ENCODE results near the gene SFT2D3. TPM values are rescaled to one million over a fixed set of nuclear protein-coding genes. Genes with fewer than 3 reads are reported as not detected.

The SFT2D3 gene
- total RNA-seq, 2 donors from 2014 or later, result 3.8 to 5.9 TPM

DNA sequence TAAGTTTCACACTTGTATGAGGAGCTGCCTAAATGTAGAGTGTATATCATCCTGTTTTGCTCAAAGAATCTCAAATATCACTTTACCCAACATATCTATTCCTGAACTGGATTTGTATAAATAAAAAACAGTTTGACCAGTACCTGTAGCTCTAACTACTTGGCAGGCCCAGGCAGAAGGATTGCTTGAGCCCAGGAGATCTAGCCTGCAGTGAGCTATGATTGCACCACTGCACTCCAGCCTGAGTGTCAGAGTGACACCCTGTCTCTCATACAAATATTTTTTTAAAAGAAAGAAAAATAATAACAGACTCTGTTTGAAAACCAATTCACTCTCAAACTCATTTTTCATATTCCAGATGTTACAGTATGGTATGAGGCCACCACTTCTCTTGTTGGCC is 18.2 kb upstream of the SFT2D3 start:
- H3K4me3 ChIP-seq, result no peak overlapping the region
- H3K4me1 ChIP-seq, result peaks cover 0 to 48% of the 10 kb centered on the region in 2 donors
- DNase-seq (ENCODE audit: low spot score), result peak; percentile 59
- TF ChIP-seq, protein P1, sequence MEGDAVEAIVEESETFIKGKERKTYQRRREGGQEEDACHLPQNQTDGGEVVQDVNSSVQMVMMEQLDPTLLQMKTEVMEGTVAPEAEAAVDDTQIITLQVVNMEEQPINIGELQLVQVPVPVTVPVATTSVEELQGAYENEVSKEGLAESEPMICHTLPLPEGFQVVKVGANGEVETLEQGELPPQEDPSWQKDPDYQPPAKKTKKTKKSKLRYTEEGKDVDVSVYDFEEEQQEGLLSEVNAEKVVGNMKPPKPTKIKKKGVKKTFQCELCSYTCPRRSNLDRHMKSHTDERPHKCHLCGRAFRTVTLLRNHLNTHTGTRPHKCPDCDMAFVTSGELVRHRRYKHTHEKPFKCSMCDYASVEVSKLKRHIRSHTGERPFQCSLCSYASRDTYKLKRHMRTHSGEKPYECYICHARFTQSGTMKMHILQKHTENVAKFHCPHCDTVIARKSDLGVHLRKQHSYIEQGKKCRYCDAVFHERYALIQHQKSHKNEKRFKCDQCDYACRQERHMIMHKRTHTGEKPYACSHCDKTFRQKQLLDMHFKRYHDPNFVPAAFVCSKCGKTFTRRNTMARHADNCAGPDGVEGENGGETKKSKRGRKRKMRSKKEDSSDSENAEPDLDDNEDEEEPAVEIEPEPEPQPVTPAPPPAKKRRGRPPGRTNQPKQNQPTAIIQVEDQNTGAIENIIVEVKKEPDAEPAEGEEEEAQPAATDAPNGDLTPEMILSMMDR (IDR thresholded peaks at IDR 0.05), result no peak
- H3K27me3 ChIP-seq, result no peaks in the 10 kb centered on the region
- no peaks in the 10 kb centered on the region for H3K9me3 ChIP-seq
- H3K27ac ChIP-seq, result no peak overlapping the region
- no peaks in the 10 kb centered on the region for H3K36me3 ChIP-seq

- peak overlapping the region in 1 of 2 donors; percentile 30 for H3K27ac ChIP-seq
- peaks cover 0 to 48% of the 10 kb centered on the region in 2 donors for H3K4me1 ChIP-seq
- H3K4me3 ChIP-seq, result no peak overlapping the region
- DNase-seq (ENCODE audit: low spot score), result peak; percentile 56
- no peaks in the 10 kb centered on the region for H3K9me3 ChIP-seq
- TF ChIP-seq, protein P1 (IDR thresholded peaks at IDR 0.05), result no peak
- H3K27me3 ChIP-seq, result no peaks in the 10 kb centered on the region
- H3K36me3 ChIP-seq, result no peaks in the 10 kb centered on the region
These were observed 17.5 kb upstream of the SFT2D3 start for GRCh38 chr2:127683757-127684156.

- Histone ChIP-seq H3K9me3 (no peaks in the 10 kb centered on the region), H3K27me3 (no peaks in the 10 kb centered on the region), H3K4me3 (no peak overlapping the region), H3K4me1 (peaks cover 0 to 45% of the 10 kb centered on the region in 2 donors), H3K36me3 (no peaks in the 10 kb centered on the region), H3K27ac (peak overlapping the region; percentile 32 to 44)
- peak; percentile 55 for DNase-seq (ENCODE audit: low spot score)
- TF ChIP-seq, protein P1 (IDR thresholded peaks at IDR 0.05), result no peak
These were observed 15.8 kb upstream of the SFT2D3 start for GRCh38 chr2:127685410-127686080.

DNA sequence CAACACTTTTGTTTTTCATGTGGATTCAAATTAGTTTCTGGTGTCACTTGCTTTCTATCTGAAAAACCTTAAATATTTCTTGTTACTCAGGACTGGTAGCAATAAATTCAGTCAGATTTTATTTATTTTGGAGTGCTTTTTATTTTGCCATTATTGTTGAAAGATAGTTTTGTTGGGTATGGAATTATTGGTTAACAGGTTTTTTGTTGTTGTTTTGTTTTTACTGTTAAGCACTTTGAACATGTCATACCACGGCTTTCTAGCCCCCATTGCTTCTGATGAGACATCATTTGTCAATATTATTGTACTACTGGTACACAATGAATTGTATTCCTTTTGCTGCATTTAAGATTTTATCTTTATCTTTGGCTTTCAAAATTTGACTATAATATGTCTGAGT is 12.9 kb upstream of the SFT2D3 start:
- no peak overlapping the region for H3K27ac ChIP-seq
- no peak overlapping the region for H3K4me3 ChIP-seq
- no peak for DNase-seq (ENCODE audit: low spot score)
- no peaks in the 10 kb centered on the region for H3K36me3 ChIP-seq
- no peaks in the 10 kb centered on the region for H3K27me3 ChIP-seq
- peaks cover 0 to 18% of the 10 kb centered on the region in 2 donors for H3K4me1 ChIP-seq
- TF ChIP-seq, protein P1 (IDR thresholded peaks at IDR 0.05), result no peak
- peaks cover 0 to 6% of the 10 kb centered on the region in 2 donors for H3K9me3 ChIP-seq

DNA sequence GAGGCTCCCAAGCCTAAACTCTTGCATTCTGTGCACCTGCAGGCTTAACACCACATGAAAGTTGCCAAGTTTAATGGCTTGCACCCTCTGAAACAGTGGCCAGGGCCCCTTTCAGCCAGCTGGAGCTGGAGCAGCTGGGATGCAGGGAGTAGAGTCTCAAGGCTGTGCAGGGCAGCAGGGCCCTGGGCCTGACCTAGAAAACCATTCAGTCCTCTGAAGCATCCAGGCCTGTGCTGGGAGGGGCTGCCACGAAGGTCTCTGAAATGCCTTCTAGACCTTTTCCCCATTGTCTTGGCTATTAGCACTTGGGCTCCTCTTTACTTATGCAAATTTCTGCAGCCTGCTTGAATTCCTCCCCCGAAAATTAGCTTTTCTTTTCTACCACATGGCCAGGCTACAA is 10.6 kb upstream of the SFT2D3 start:
- no peaks in the 10 kb centered on the region for H3K27me3 ChIP-seq
- H3K9me3 ChIP-seq, result peaks cover 0 to 6% of the 10 kb centered on the region in 2 donors
- TF ChIP-seq, protein P1 (IDR thresholded peaks at IDR 0.05), result no peak
- peaks cover 0 to 15% of the 10 kb centered on the region in 2 donors for H3K4me1 ChIP-seq
- H3K4me3 ChIP-seq, result no peak overlapping the region
- H3K27ac ChIP-seq, result no peak overlapping the region
- H3K36me3 ChIP-seq, result no peaks in the 10 kb centered on the region
- DNase-seq (ENCODE audit: low spot score), result peak; percentile 36

GRCh38 chr2:127694986-127695385 is 6.3 kb upstream of the SFT2D3 start:
- DNase-seq (ENCODE audit: low spot score), result no peak
- Histone ChIP-seq H3K36me3 (no peaks in the 10 kb centered on the region), H3K9me3 (peaks cover 0 to 6% of the 10 kb centered on the region in 2 donors), H3K4me3 (peak overlapping the region in 1 of 2 donors; percentile 54), H3K27ac (peak overlapping the region; percentile 51 to 73), H3K27me3 (no peaks in the 10 kb centered on the region), H3K4me1 (peaks cover 0 to 14% of the 10 kb centered on the region in 2 donors)
- TF ChIP-seq, protein P1 (IDR thresholded peaks at IDR 0.05), result no peak
